Measurements from ENCODE around the gene ITGA5.

GRCh38 chr12:54417712-54418440 is 1.2 kb downstream of the ITGA5 start:
- TF ChIP-seq CTCF (conservative IDR thresholded peaks at IDR 0.05; ENCODE audit: low read depth, low read length) = no peak
- TF ChIP-seq EZH2 (IDR thresholded peaks at IDR 0.05; ENCODE audit: borderline replicate concordance, low read depth, low read length, poor library complexity, severe bottlenecking) = no peak

Data from A673 (cell line).